Sigmoid colon (tissue), 4 donors: ENCODE results near the gene HERPUD2.

Experiments used
- CTCF ChIP-seq, 4 experiments: fragments of 450-650 bp in 3 of 4; fragments of 200-600 bp in 1 of 4; IDR thresholded peaks; one replicate each; pipeline ENCODE4 v1.5.1; 2016 to 2019; ENCODE audit warnings: antibody characterized with exemption in 4 of 4, mild to moderate bottlenecking in 3 of 4, moderate library complexity in 2 of 4
- EP300 ChIP-seq, 4 donors: sonication (generic); formaldehyde crosslinking; IDR thresholded peaks; one replicate each; pipeline ENCODE4 v1.6.1; 2017; ENCODE audit warnings: antibody characterized with exemption in 4 of 4
- POLR2A ChIP-seq, 2 donors: fragments of 450-650 bp; IDR thresholded peaks; one replicate each; pipeline ENCODE4 v1.6.1; 2016; ENCODE audit warnings: antibody characterized with exemption in 2 of 2, mild to moderate bottlenecking in 2 of 2, moderate library complexity in 2 of 2

GRCh38 chr7:35712563-35713226 lies 17.8 kb upstream of the HERPUD2 start:
- TF ChIP-seq CTCF (IDR thresholded peaks at IDR 0.05) (no peak), POLR2A (IDR thresholded peaks at IDR 0.05) (no peak), EP300 (IDR thresholded peaks at IDR 0.05) (no peak)
